HG03064 (cell line): ENCODE data around the gene CLSTN3.

ENCODE experiments used
- ATAC-seq: cut with Tn5 transposase; IDR thresholded peaks from one replicate; pipeline ENCODE4 v1.9.1; 2021; ENCODE audit warnings: low read depth; ENCODE audit not compliant: unreplicated experiment

CLSTN3 gene

DNA sequence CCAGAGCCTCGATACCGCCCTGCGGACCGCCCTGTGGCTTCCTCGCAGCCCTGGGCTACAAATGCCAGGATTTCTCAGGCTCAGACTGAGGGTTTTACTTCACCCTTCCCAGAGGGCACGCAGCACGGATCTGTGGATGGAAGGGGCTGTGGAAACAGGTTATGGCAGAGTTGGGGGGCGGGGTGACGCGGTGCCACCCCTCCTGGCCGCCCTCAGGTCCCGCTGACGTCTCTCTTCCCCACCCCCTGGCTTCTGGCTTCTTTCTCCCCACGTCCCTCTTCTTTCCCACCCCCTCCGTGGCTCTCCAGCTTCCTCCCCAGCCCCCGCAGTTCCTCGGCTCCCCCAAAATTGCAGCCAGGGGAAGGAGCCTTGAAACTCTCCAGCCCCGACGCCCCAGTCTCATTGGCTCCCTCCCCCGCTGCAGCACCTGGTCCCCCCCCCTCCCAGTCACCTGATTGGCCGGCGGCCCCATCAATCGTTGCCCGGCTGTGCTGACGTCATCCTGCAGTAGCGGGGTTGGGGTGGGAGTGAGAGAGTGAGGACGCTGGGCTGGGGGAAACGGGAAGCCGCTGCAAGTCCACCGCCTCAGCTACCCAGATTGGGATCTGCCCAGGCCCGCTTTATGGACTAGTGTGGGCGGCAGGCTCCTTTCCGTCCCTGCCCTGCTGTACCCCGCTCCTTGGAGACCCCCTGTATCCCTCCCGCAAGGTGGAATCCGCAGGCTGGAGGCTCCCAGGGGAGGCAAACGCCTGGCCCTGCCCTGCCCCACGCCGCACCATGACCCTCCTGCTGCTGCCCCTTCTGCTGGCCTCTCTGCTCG is at the start of gene CLSTN3:
CLSTN3 (plus strand) TSS at position 500 of the 820 bp plus-strand sequence; CDS start at position 778, 278 bp downstream.
- ATAC-seq: peak; percentile 55

GRCh38 chr12:7081037-7081436 is 49.1 kb upstream of the CLSTN3 start:
- no peak for ATAC-seq

DNA sequence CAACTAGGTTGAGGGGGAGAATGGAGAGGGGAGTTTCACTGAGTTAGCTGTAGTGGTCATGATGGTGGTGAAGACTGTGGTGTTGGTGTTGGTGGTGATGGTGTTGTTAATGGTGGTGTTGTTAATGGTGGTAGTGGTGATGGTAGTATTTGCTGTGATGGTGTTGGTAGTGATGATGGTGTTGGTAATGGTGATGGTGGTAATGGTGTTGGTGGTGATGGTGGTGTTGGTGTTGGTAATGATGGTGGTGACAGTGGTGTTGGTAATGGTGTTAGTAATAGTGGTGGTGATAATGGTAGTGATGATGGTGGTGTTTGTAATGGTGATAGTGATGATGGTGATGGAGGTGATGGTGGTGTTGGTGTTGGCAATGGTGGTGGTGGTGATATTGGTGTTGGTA is 47.0 kb upstream of the CLSTN3 start:
- ATAC-seq: no peak

- no peak for ATAC-seq
Measured at GRCh38 chr12:7089196-7089871, 40.8 kb upstream of the CLSTN3 start.

DNA sequence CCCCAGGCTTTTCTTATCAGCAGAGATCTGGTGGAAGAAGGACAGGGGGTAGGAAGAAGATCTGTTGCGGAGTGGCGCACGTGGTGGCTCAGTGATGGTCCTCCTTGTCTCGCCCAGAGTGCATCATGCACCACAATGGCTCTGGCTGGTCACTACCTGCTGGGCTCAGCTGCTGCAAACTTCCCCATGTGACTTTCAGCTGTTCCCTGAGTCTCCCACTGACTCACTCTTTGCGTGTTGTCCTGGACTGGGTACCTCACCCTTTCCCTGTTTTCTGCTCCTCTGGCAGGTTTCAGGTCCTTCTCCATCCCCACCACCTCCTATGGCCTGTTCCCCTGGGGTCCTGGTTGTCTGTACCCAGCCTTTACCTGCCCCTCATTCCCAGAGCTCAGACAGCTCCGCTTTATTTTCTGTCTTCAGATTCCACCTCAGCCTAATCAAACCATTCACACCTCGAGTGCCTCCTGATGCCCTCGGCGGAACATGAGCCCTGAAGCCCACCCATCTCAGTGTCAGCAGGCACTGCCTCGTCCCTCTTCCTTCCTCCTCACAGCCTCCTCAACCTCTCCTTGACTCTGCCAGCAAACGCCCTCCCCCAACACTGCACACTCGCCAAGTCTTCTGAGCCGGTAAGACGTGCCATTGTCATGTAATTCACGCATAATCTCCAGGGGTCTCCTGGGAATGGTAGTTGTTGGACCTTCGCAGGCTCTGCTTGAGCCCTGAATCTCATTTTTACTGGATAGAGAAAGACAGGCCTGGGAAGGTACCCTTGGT is 39.8 kb upstream of the CLSTN3 start:
- no peak for ATAC-seq

GRCh38 chr12:7091171-7091570 is 39.0 kb upstream of the CLSTN3 start:
- ATAC-seq: no peak

DNA sequence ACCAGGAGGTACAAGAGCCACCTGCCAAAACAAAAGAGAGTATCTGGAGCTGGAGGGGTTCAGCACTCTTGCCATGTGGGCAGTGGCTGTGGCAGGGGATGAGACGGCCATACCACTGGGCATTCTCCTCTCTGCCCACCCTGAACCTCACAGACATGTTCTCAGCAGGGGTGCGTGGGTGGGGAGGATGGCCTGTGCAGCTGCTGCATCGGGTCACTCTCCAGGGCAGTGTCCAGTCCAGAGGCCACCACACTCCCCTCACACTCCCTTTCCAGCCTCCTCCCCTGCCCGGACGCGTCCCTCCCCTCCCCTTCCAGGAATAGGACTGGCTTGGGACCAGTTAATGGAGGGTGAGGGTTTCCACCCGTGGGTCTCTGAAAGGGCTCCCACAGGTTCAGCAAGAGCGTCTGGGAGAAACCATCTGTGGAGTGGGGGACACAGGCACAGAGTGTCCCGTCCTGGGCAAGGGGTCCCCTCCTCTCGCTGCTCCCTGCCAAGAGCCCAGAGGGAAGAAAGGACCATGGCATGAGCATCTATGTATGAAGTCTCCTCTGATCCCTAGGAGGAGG is 38.4 kb upstream of the CLSTN3 start:
- no peak for ATAC-seq

DNA sequence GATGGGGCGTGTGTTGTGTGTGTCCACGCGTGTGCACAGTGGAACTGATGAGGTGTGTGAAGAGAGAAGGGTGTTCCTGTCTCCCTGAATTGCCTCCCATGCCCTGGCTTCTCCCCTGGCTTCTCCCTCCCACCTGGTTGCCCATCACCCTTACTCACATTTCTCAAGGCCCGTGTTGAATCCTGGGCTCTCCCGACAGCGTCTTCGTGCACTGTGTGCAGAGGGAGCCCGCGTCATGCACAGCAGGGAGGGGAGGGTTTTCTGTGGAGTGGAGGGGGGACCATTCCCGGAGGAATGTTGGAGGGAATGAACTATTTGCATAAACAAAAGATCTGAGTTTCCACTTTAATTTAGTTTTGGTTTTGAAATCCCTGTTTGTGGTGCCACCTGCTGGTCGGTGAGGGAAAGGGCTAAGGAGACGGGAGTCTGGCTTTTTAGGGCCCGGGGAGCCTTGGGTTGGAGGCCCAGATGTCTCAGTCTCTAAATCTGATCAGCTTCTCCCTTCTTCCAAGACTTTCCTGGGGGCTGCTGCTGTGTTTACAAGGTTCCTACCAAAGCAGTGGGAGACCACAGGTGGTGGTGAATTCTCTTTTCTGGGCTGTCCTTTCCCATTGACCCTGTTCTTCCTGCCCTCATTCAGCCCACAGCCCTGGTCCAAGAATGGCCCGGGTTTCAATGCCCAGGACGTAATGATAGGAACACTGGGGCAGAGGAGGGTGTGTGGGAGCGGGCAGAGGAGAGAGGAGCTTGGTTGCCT is 37.8 kb upstream of the CLSTN3 start, which contains the start of gene C1R:
C1R (minus strand) TSS at position 217 of the 757 bp plus-strand sequence; CDS start at position 160, 57 bp downstream.
- no peak for ATAC-seq

DNA sequence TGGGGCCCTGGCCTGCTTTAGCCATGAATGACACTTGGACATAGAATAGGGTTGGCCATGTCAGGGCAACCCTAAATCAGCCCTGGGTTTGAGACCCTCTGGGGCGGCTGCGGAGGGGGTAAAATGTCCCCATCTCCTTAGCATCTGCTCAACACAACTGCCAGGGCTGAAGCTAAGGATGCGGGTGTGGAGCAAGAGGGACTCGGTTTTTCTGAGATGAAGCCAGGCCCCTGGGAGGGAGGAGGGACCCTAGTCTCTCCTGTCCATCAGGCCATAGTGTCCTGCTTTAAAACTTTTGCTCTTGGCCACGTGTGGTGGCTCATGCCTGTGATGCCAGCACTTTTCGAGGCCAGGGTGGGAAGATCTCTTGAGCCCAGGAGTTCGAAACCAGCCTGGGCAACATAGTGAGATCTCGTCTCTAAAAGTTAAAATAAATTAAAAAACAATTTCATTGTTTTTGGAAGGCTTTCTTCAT is 37.1 kb upstream of the CLSTN3 start:
- no peak for ATAC-seq

- no peak for ATAC-seq
Measured at GRCh38 chr12:7093486-7093885, 36.7 kb upstream of the CLSTN3 start.

GRCh38 chr12:7093892-7094291 is 36.3 kb upstream of the CLSTN3 start:
- ATAC-seq: no peak

DNA sequence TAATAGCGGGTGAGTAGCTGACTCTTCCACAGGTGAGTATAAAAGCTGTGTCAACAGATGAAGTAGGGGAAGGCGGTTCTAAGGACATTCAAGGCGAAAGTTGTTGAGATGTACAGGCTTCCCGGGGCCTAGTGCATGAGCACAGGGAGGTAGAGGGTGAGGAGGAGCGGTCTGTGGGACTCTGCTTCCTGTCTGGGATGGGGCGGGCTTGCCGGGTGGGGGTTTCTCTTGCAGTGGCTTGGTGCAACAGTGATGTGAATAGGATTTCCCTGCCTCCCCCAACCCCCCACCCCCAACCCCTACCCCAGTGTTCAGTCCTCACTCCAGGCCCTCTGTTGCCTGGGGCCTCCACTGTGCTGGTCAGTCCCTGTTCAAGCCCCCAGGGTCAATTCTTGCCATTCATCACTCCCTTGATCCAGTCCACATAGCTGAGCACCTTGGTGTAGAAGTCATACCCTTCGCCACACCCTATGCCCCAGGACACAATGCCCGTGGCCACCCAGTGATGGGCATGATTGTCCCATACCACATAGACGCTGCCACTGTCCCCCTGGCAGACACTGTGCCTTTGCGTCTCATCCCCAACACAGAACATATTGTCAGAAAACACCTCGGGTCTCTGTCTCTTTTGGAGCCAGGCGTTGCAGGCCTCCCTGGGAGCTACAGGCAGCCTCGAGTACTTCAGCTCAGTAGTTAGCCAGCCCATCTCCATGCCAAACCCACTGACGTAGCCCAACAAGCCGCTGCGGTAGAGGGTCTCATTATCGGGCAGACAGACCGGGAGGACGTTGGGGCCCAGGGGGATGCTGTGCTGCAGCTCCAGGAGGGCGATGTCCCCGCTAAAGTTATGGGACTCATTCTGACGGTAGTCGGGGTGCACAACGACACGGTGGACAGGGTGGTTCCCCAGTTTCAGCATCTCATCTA is 33.9 kb upstream of the CLSTN3 start:
- no peak for ATAC-seq

- ATAC-seq: no peak
Measured at GRCh38 chr12:7096979-7097378, 33.2 kb upstream of the CLSTN3 start.

GRCh38 chr12:7099290-7099996 is 30.7 kb upstream of the CLSTN3 start:
- ATAC-seq: no peak

- ATAC-seq: no peak
Measured at GRCh38 chr12:7100239-7100638, 29.9 kb upstream of the CLSTN3 start.

- ATAC-seq: no peak
Measured at GRCh38 chr12:7101047-7101693, 29.0 kb upstream of the CLSTN3 start.

GRCh38 chr12:7101694-7102131 is 28.5 kb upstream of the CLSTN3 start:
- ATAC-seq: no peak

GRCh38 chr12:7102582-7102981 is 27.6 kb upstream of the CLSTN3 start:
- ATAC-seq: no peak
